Measurements from ENCODE around the gene AGAP3. TPM values are rescaled to one million over a fixed set of nuclear protein-coding genes. Genes with fewer than 3 reads are reported as not detected.

Gene AGAP3
- total and polyA plus RNA-seq, 2 of the 4 experiments (the other 2 are of a cell fraction): 35.3 to 93.9 TPM

- no peak overlapping the region for H4K8ac ChIP-seq (ENCODE audit: low read depth in 2 of 2, low read length in 2 of 2)
- no peak overlapping the region for H2AFZ ChIP-seq (replicated peaks; ENCODE audit: low read length, poor library complexity)
- no peak for DNase-seq
- H2BK120ac ChIP-seq (ENCODE audit: low read depth, low read length): no peak overlapping the region
- no peak overlapping the region for H3K4ac ChIP-seq (ENCODE audit: low read depth, low read length)
- H3K9ac ChIP-seq (ENCODE audit: low read depth, low read length): no peak overlapping the region
- ChIA-PET CTCF (interaction anchor here (0.6 kb wide), 1 partner anchor 41 kb away, joined by 3 read pairs; no protein-coding TSS in a partner anchor), POLR2A (ENCODE audit: unreplicated experiment) (no interaction called here)
- H3K56ac ChIP-seq (ENCODE audit: extremely low read depth, insufficient read depth, low read length): no peak overlapping the region
- intact Hi-C loops (cut with micrococcal nuclease) (no loop called here), dilution Hi-C loops (cut with HindIII; ENCODE audit: low sequenced_read_pairs, unreplicated experiment) (no loop called here), in situ Hi-C loops (cut with MboI; ENCODE audit: low sequenced_read_pairs) (no loop called here)
- no peak overlapping the region for H3K14ac ChIP-seq (replicated peaks; ENCODE audit: low read depth, low read length)
- H2BK15ac ChIP-seq (ENCODE audit: low read depth, low read length): no peak overlapping the region
- H3K4me2 ChIP-seq (ENCODE audit: low read depth, low read length): no peak overlapping the region
- no TSS peak for BruUV-seq (replicated peaks)
- TF ChIP-seq SMC3 (IDR thresholded peaks at IDR 0.05; ENCODE audit: low read depth, low read length): no peak
- no peak for TF ChIP-seq RAD21 (IDR thresholded peaks at IDR 0.05; ENCODE audit: low read length)
- peaks cover 56% of the 10 kb centered on the region for H3K36me3 ChIP-seq (ENCODE audit: control insufficient read depth, insufficient read depth, low read length)
- no peak overlapping the region for H2BK20ac ChIP-seq (ENCODE audit: low read depth, low read length)
- H3K18ac ChIP-seq (ENCODE audit: low read depth, low read length): no peak overlapping the region
- no peak overlapping the region for H2AK5ac ChIP-seq (ENCODE audit: low read depth, low read length)
- no peak overlapping the region for H3K27ac ChIP-seq (ENCODE audit: insufficient read depth, low read length)
- H3K4me3 ChIP-seq (ENCODE audit: insufficient read depth, low read depth, low read length): no peak overlapping the region
- no peak overlapping the region for H2BK5ac ChIP-seq (ENCODE audit: low read depth, low read length, poor library complexity, severe bottlenecking)
- no peak overlapping the region for H4K5ac ChIP-seq (ENCODE audit: low read depth, low read length)
- 0 out of 2 replicates have a peak, but pooled peaks cover 3% of the 10 kb centered on the region for H3K9me1 ChIP-seq (ENCODE audit: insufficient read depth, low read length)
- ATAC-seq (ENCODE audit: low read depth): no peak
- no peak overlapping the region for H4K91ac ChIP-seq (ENCODE audit: insufficient read depth, low read depth, low read length)
- no peak overlapping the region for H3K23ac ChIP-seq (ENCODE audit: low read depth, low read length)
- no peaks in the 10 kb centered on the region for H3K79me1 ChIP-seq (ENCODE audit: low read depth in 1 of 2, low read length in 2 of 2)
- WGBS, 2 experiments (ENCODE audit: extremely low coverage in 2 of 2, insufficient read length in 1 of 2): 74% methylated on average over 4 of the region's 10 CpGs; no CpG with 5 or more reads in 1 of the 2 experiments
- no peaks in the 10 kb centered on the region for H3K4me1 ChIP-seq (ENCODE audit: control insufficient read depth, insufficient read depth, low read length)
- H3K27me3 ChIP-seq (ENCODE audit: control insufficient read depth, insufficient read depth, low read length): no peaks in the 10 kb centered on the region
- peaks cover 3% of the 10 kb centered on the region for H4K20me1 ChIP-seq (ENCODE audit: insufficient read depth, low read length)
- H3K9me3 ChIP-seq (ENCODE audit: control insufficient read depth, insufficient read depth, low read length): no peaks in the 10 kb centered on the region
- H2AK9ac ChIP-seq (replicated peaks; ENCODE audit: low read depth, low read length, poor library complexity): peak overlapping the region; percentile 59
These were observed 56.4 kb downstream of the AGAP3 start for GRCh38 chr7:151142686-151143040.
